H9 (cell line): ENCODE data around the gene GGPS1. TPM values are rescaled to one million over a fixed set of nuclear protein-coding genes. Genes with fewer than 3 reads are reported as not detected.
A peak's percentile ranks its signal among the peaks of the same experiment; 100 is the strongest.

Experiments used
- DNase-seq: peaks from one replicate; pipeline ENCODE4 v3.0.0-alpha.2; 2017
- H2AFZ ChIP-seq: one replicate; pipeline ENCODE4 v1.6.1; 2013; ENCODE audit warnings: mild to moderate bottlenecking, low read length, control low read depth, moderate library complexity
- H2AK5ac ChIP-seq: 2 replicates; pipeline ENCODE4 v1.6.1; 2013; ENCODE audit warnings: low read length, control low read depth, mixed read lengths; ENCODE audit not compliant: insufficient read length
- H2BK120ac ChIP-seq: one replicate; pipeline ENCODE4 v1.6.1; 2013; ENCODE audit warnings: low read depth, mild to moderate bottlenecking, low read length, control low read depth, inconsistent platforms; ENCODE audit not compliant: poor library complexity, severe bottlenecking
- H2BK12ac ChIP-seq: 2 replicates; pipeline ENCODE4 v1.6.1; 2013; ENCODE audit warnings: low read length, control low read depth, mixed read lengths, low read depth; ENCODE audit not compliant: insufficient read length
- H2BK15ac ChIP-seq: 2 replicates; pipeline ENCODE4 v1.6.1; 2013; ENCODE audit warnings: low read depth, low read length, control low read depth
- H2BK20ac ChIP-seq: one replicate; pipeline ENCODE4 v1.6.1; 2013; ENCODE audit warnings: low read depth, mild to moderate bottlenecking, low read length, control low read depth, inconsistent platforms; ENCODE audit not compliant: poor library complexity, severe bottlenecking
- H2BK5ac ChIP-seq: 2 replicates; pipeline ENCODE4 v1.6.1; 2013; ENCODE audit warnings: low read length, control low read depth, mixed read lengths; ENCODE audit not compliant: insufficient read length
- H3K14ac ChIP-seq: 2 replicates; pipeline ENCODE4 v1.6.1; 2013; ENCODE audit warnings: low read length, control low read depth; ENCODE audit not compliant: insufficient read depth
- H3K18ac ChIP-seq: 2 replicates; pipeline ENCODE4 v1.6.1; 2013; ENCODE audit warnings: low read depth, mild to moderate bottlenecking, mixed read lengths, low read length, control low read depth; ENCODE audit not compliant: insufficient read length
- H3K23ac ChIP-seq: 2 replicates; pipeline ENCODE4 v1.6.1; 2013; ENCODE audit warnings: low read length, control low read depth, mixed read lengths, low read depth; ENCODE audit not compliant: insufficient read length
- H3K23me2 ChIP-seq: 2 replicates; pipeline ENCODE4 v1.6.1; 2013; ENCODE audit warnings: low read depth, mild to moderate bottlenecking, mixed read lengths, low read length, control low read depth; ENCODE audit not compliant: insufficient read length, poor library complexity, severe bottlenecking
- H3K27ac ChIP-seq: 2 replicates; pipeline ENCODE4 v1.5.1; 2013; ENCODE audit warnings: low read length, control low read depth, mixed read lengths, low read depth; ENCODE audit not compliant: insufficient read length
- H3K27me3 ChIP-seq: 2 replicates; pipeline ENCODE4 v1.6.1; 2013; ENCODE audit warnings: low read length, control low read depth, inconsistent platforms; ENCODE audit not compliant: insufficient read depth
- H3K4ac ChIP-seq: 2 replicates; pipeline ENCODE4 v1.6.1; 2013; ENCODE audit warnings: low read depth, mild to moderate bottlenecking, control low read depth, inconsistent platforms, low read length, moderate library complexity
- H3K4me1 ChIP-seq: 2 replicates; pipeline ENCODE4 v1.6.1; 2013; ENCODE audit warnings: low read length, control low read depth, inconsistent platforms; ENCODE audit not compliant: insufficient read depth
- H3K4me2 ChIP-seq: 2 replicates; pipeline ENCODE4 v1.6.1; 2013; ENCODE audit warnings: low read length, control low read depth, mixed read lengths; ENCODE audit not compliant: insufficient read length, insufficient read depth
- H3K56ac ChIP-seq: 2 replicates; pipeline ENCODE4 v1.6.1; 2013; ENCODE audit warnings: low read depth, mild to moderate bottlenecking, mixed read lengths, low read length, control low read depth; ENCODE audit not compliant: insufficient read length
- H3K79me1 ChIP-seq: 2 replicates; pipeline ENCODE4 v1.6.1; 2013; ENCODE audit warnings: low read depth, mild to moderate bottlenecking, moderate library complexity, low read length, control low read depth, inconsistent platforms; ENCODE audit not compliant: insufficient read depth, poor library complexity, severe bottlenecking
- H3K79me2 ChIP-seq: 2 replicates; pipeline ENCODE4 v1.6.1; 2013; ENCODE audit warnings: low read length, control low read depth, inconsistent platforms; ENCODE audit not compliant: insufficient read depth
- H3K9ac ChIP-seq: 2 replicates; pipeline ENCODE4 v1.6.1; 2013; ENCODE audit warnings: low read length, control low read depth, mixed read lengths; ENCODE audit not compliant: insufficient read length; ENCODE audit errors: extremely low read depth
- H3K9me3 ChIP-seq: one replicate; pipeline ENCODE4 v1.6.1; 2013; ENCODE audit warnings: low read depth, low read length, inconsistent platforms; ENCODE audit not compliant: control insufficient read depth
- H3T11ph ChIP-seq: one replicate; pipeline ENCODE4 v1.6.1; 2013; ENCODE audit warnings: mild to moderate bottlenecking, low read length, control low read depth, inconsistent platforms
- H4K20me1 ChIP-seq: one replicate; pipeline ENCODE4 v1.6.1; 2013; ENCODE audit not compliant: control insufficient read depth, insufficient read length, insufficient read depth
- H4K5ac ChIP-seq: 2 replicates; pipeline ENCODE4 v1.6.1; 2013; ENCODE audit warnings: low read depth, mild to moderate bottlenecking, mixed read lengths, low read length, control low read depth; ENCODE audit not compliant: insufficient read length
- H4K8ac ChIP-seq: replicated peaks from 2 replicates; pipeline ENCODE4 v1.6.1; 2013; ENCODE audit warnings: low read length, control low read depth, mixed read lengths, low read depth; ENCODE audit not compliant: insufficient read length
- H4K91ac ChIP-seq: 2 replicates; pipeline ENCODE4 v1.6.1; 2013; ENCODE audit warnings: low read depth, mild to moderate bottlenecking, moderate library complexity, mixed read lengths, low read length, control low read depth; ENCODE audit not compliant: insufficient read length
- H3K27ac Mint-ChIP-seq, 3 experiments: 2 replicates in 2 of 3; 3 replicates in 1 of 3; pipeline ENCODE4 v1.8.0; 2020 to 2021; ENCODE audit warnings: mixed read lengths in 3 of 3, mild to moderate bottlenecking in 1 of 3, moderate library complexity in 1 of 3
- H3K27me3 Mint-ChIP-seq: 2 replicates; pipeline ENCODE4 v1.8.0; 2021; ENCODE audit warnings: low read depth, mild to moderate bottlenecking, moderate library complexity, mixed read lengths
- H3K36me3 Mint-ChIP-seq, 3 experiments: 2 replicates in 2 of 3; 3 replicates in 1 of 3; pipeline ENCODE4 v1.8.0; 2020 to 2021; ENCODE audit warnings: low read depth in 3 of 3, mixed read lengths in 3 of 3; ENCODE audit not compliant: insufficient read depth in 1 of 3
- H3K4me1 Mint-ChIP-seq, 2 experiments: 2 replicates each; pipeline ENCODE4 v1.8.0; 2020; ENCODE audit warnings: mixed read lengths in 2 of 2
- H3K4me3 Mint-ChIP-seq, 2 experiments: 2 replicates in 1 of 2; 3 replicates in 1 of 2; pipeline ENCODE4 v1.8.0; 2020 to 2021; ENCODE audit warnings: mild to moderate bottlenecking in 2 of 2, mixed read lengths in 2 of 2, moderate library complexity in 1 of 2
- H3K9me3 Mint-ChIP-seq, 2 experiments: 2 replicates in 1 of 2; 3 replicates in 1 of 2; pipeline ENCODE4 v1.8.0; 2020; ENCODE audit warnings: mild to moderate bottlenecking in 2 of 2, mixed read lengths in 2 of 2, moderate library complexity in 1 of 2
- CTCF ChIP-seq: fragments of 200-600 bp; sonication (generic); conservative IDR thresholded peaks from 3 replicates; pipeline ENCODE4 v1.8.0; 2021; ENCODE audit warnings: antibody characterized with exemption, mild to moderate bottlenecking
- WGBS: extraction: QIAGEN DNeasy Blood & Tissue Kit; methylation state at CpG from one replicate; pipeline ENCODE4 v1.1.7; 2013; ENCODE audit warnings: missing lambda C conversion rate, low lambda C conversion rate, mixed read lengths; ENCODE audit not compliant: insufficient read length; ENCODE audit errors: extremely low coverage; 5-methylcytosine and 5-hydroxymethylcytosine counted together
- total RNA-seq: library from RNA; stranded (reverse); gene quantifications from 2 replicates; pipeline ENCODE4 v1.2.1, GENCODE V29; 2021

The GGPS1 gene
- total RNA-seq, 1 experiment from 2014 or later, result 44.7 TPM

- Histone ChIP-seq H3K4me2 (no peak overlapping the region), H3K27me3 (no peaks in the 10 kb centered on the region), H3K9me3 (no peaks in the 10 kb centered on the region), H3K14ac (no peak overlapping the region), H3K23me2 (no peaks in the 10 kb centered on the region), H3K18ac (no peak overlapping the region), H4K5ac (no peak overlapping the region), H2BK12ac (no peak overlapping the region), H4K20me1 (no peaks in the 10 kb centered on the region), H3K9ac (no peak overlapping the region), H2BK15ac (no peak overlapping the region), H3K4me1 (no peaks in the 10 kb centered on the region; the same call in 1 of the 2 replicates), H2BK20ac (no peak overlapping the region), H3K79me1 (peaks cover 14% of the 10 kb centered on the region), H3K79me2 (peaks cover 47% of the 10 kb centered on the region), H2BK120ac (no peak overlapping the region), H4K8ac (no peak overlapping the region), H3T11ph (no peak overlapping the region), H4K91ac (no peak overlapping the region), H3K56ac (no peak overlapping the region), H2BK5ac (no peak overlapping the region), H3K27ac (no peak overlapping the region), H3K23ac (no peak overlapping the region), H3K4ac (no peak overlapping the region), H2AFZ (no peak overlapping the region), H2AK5ac (no peak overlapping the region)
- no CpG with 5 or more reads among the region's 4 CpGs for WGBS
- Mint-ChIP-seq H3K27ac (no peak overlapping the region), H3K4me3 (no peak overlapping the region), H3K27me3 (no peaks in the 10 kb centered on the region), H3K36me3 (peaks cover 23 to 41% (median 30%) of the 10 kb centered on the region in 3 experiments; a peak in 6 of 7 replicates), H3K4me1 (peaks cover 4 to 10% of the 10 kb centered on the region in 2 experiments; a peak in 3 of 4 replicates), H3K9me3 (no peaks in the 10 kb centered on the region)
- peak; percentile 20; the same call in 1 of the 3 replicates for TF ChIP-seq CTCF
- no peak for DNase-seq
Observed at GRCh38 chr1:235315735-235316134, 12.6 kb upstream of the GGPS1 start.
